KG1 (cell line): ENCODE measurements around the gene HDAC9.

Experiments
- DNase-seq: peaks from one replicate; lab custom pipeline; 2025; lab: John Stamatoyannopoulos, UW

Gene HDAC9

GRCh38 chr7:18845700-18846099 is 350.2 kb downstream of the HDAC9 start:
- DNase-seq = no peak

GRCh38 chr7:18846765-18847215 is 351.2 kb downstream of the HDAC9 start:
- no peak for DNase-seq

DNA sequence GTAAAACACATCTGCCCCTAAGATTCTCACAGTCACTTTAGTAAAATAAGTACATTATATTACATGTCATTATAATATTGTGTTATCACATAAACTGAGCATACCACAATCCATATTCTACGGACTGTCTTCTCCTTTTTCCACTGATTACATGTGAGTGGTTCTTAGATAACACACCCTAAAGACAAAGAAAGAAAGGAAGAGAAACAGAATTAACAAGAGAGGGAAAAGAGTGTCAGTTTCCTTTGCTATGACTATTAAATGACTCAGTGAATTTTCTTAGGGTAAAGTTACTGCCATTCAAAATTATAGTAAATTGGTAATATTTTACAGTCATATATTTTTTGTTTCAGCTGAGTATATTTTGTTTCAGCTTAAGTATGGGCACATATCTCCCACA is 353.6 kb downstream of the HDAC9 start:
- no peak for DNase-seq

DNA sequence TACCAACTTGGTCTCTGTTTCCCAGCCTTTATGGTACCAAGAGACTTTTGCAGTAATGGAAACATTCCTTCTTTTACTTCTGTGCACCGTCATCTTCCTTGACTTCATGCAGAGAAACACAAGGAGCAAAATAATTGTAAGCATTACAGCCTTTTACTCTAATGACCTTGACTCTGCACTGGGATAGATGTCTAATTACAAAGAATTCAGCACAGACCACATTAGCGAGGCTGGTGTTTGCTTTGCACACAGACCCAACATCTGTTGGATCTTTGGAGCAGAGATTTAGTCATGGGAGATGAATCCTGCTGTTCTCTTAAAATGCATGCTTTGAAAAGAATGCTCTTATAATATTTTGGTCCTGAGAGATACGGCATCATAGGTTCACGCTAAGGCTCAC is 360.2 kb downstream of the HDAC9 start:
- no peak for DNase-seq

- no peak for DNase-seq
These were observed 362.7 kb downstream of the HDAC9 start for GRCh38 chr7:18858232-18858631.

DNA sequence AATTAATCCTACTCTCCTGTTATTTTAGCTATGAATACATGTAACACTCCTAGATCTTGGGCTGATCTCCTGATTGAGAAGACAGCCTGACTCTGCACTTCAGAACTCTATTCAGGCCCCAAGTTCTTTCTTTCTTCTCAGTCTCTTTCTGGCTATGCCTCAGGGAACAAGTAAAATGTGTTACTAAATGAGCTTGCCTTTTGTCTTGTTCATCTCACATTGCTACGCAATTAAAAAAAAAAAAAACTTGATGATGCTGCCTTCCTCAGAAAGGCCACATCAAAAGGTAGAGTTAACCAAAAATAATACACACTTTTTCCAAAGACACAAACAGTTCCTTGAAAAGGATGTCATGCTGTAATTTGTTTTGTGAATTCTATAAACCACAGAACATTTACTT is 363.8 kb downstream of the HDAC9 start:
- DNase-seq = no peak

- no peak for DNase-seq
These were observed 364.7 kb downstream of the HDAC9 start for GRCh38 chr7:18860221-18860620.

DNA sequence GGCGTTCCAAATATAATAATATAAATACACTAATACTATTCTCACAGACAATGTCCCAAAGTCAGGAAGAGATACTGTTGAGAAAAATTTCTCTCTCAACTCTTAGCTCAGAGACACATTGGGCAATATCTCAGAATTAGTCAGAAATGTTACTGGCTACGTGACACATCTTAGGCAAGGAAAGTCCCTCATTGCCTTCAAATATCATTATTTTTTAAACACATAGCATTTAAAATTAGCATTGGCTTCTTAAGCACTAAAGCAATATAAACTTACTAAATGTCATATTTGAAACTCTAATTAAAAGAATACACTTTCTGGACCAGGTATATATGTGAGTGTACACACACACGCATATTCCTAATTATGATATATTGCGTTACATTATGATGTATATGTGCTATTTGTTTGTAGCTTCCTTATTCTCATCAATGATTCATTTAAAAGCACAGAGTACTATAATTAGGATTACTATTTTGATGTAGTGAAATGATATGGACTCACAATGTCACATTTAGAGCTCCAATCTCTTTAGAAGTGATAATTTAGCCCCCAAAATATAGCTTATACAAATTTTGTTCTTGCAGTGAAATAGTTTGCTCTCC is 366.1 kb downstream of the HDAC9 start:
- DNase-seq = no peak

DNA sequence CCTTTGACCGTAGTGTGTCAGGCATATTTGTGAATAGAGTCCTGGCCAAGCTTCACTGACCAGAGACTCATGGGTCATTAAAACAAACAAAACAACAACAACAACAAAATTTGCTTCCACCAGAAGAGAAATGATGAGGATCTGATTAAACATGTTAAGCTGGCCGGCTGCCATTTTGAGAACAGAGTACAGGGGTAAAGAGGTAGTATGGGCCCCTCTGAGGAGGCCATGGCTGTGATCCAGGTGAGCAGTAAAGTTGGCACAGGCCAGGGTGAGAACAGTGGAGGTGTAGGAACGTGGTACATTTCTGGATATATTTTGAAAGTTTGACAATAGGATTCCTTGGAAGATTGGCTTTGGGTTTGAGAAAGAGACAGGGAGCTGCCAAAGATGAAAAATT is 369.4 kb downstream of the HDAC9 start:
- DNase-seq = no peak

DNA sequence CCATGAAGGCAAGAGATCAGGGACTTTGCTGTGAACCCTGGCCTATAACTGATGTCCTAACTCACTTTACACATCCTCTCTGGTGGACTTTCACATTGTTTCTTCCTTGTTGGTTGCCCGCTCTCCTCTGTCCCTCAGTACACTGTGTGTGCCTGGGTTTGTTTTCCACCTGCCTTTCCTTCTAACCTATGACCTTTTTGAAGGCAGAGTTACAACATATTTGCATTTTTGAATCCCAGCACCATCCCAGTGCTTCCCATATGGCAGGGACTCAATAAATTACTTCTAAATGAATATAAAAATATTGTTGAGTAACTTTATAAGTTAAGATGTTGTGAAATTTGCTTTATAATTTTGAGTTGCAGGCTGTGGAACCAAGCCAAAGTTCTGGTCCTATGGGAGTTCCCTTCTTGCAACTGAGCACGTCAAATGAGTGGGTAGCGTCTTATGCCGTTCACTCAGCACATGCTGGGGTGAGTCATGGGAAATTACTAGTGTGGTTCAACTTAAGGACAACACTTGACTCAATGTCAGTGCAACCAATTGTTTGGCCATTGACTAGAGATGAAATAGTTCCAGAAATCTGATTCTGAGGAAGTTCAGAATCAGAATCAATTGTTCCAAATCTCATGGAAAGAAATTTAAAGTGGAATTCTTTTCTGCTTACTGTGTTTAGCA is 370.9 kb downstream of the HDAC9 start:
- no peak for DNase-seq

GRCh38 chr7:18872344-18872743 is 376.8 kb downstream of the HDAC9 start:
- no peak for DNase-seq

DNA sequence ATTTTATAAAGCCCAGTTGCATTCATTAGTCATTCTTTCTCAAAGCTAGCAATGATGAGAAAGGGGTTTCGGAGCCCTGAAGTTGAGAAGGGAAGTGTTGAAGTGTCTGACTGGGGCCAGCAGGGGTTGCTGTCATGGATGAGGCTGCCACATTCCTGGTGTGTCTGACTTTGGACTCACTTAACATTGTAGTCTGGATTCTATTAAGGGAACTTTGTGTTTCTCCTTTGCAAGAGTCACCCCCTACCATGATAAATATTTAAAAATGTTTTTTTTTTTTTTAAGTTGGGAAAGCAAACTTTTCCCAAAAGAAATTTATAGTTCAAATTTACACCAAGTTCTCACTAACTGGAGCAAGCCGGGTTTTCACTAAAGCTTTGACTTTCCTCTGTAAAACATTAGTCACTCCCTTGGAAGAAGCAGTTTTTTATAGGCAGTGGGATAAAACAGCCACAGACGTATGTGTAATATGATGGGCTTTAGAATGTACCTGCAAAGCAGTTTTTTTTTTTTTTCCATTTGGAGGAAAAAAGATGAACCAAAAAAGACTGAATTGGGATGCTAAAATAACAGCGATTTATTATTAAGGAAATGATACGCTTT is 378.3 kb downstream of the HDAC9 start:
- no peak for DNase-seq

DNA sequence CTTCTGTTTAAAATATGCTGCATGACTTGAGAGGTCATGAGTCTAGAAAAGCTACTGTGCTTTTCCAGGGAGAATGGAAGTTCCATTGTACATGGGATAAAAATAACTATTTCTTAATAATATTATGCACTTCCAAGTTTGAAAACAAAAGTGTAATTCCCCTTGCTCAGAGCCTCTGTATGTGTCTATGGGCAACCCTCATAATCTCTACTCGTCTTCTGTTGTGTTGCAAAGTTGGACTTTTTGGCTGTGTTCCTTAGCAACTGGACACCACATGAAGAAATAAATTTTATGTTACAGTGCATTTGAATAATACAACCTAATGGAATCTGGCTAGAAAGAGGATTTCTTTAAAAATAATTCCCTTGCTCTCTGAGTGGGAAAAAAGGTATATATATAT is 379.3 kb downstream of the HDAC9 start:
- no peak for DNase-seq

DNA sequence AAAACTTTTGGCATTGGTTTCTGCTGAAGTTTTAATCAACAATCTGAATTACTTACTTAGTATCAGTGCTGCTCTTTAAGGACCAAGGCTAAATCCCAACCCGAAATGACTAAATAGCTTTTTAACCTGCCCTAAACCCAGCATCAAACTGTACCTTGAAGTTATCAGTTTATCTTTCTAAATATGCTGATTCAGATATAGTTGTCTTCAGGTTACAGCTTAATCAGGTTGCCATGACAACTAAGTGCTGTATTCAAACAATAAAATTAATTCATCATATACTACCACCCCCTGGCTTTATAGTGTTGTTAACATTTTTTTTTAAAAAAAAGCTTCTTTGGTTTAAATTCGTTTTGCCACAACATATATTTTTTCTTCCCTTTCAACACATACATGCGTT is 382.3 kb downstream of the HDAC9 start:
- DNase-seq = no peak

DNA sequence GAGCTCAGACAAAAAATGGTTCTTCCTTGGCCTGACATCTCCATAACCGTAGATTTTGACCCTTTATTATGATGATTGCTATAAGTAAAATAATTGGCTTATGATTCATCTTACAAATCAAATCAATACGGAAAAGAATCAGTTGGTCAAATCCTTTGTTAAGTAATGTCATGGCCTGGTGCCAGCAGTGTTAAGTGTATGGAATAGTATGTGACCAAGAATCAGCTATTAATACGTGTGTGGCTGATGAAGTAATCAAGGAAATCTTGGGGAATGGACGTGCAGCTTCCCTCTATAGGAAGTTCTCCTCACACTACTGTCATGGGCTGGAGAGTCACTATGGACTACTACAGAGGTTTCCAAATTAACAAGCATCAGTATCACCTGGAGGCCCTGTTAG is 391.3 kb downstream of the HDAC9 start:
- no peak for DNase-seq

GRCh38 chr7:18889436-18889835 is 393.9 kb downstream of the HDAC9 start:
- no peak for DNase-seq

GRCh38 chr7:18890134-18890533 is 394.6 kb downstream of the HDAC9 start:
- no peak for DNase-seq

- DNase-seq = no peak
These were observed 395.5 kb downstream of the HDAC9 start for GRCh38 chr7:18890885-18891621.

- no peak for DNase-seq
These were observed 397.6 kb downstream of the HDAC9 start for GRCh38 chr7:18893156-18893555.

- DNase-seq = no peak
These were observed 398.6 kb downstream of the HDAC9 start for GRCh38 chr7:18894155-18894554.

- DNase-seq = no peak
These were observed 399.9 kb downstream of the HDAC9 start for GRCh38 chr7:18895456-18895855.

GRCh38 chr7:18896343-18896975 is 400.9 kb downstream of the HDAC9 start:
- DNase-seq = no peak
